ENCODE data around the gene MOCS3.

MOCS3 gene

GRCh38 chr20:50983321-50983720 is 24.7 kb downstream of the MOCS3 start:
- no peak for DNase-seq

- peak; percentile 83 for DNase-seq
Measured at GRCh38 chr20:50987493-50988210, 29.0 kb downstream of the MOCS3 start.

GRCh38 chr20:50991076-50991475 is 32.5 kb downstream of the MOCS3 start:
- no peak for DNase-seq

- DNase-seq: no peak
Measured at GRCh38 chr20:50992336-50992732, 33.7 kb downstream of the MOCS3 start.

- peak; percentile 5 for DNase-seq
Measured at GRCh38 chr20:50992733-50993457, 34.3 kb downstream of the MOCS3 start.

GRCh38 chr20:50993876-50994275 is 35.3 kb downstream of the MOCS3 start:
- DNase-seq: no peak

GRCh38 chr20:50995506-50995905 is 36.9 kb downstream of the MOCS3 start:
- no peak for DNase-seq

- no peak for DNase-seq
Measured at GRCh38 chr20:50996901-50997865, 38.6 kb downstream of the MOCS3 start.

- no peak for DNase-seq
Measured at GRCh38 chr20:50999355-50999754, 40.7 kb downstream of the MOCS3 start.

- DNase-seq: no peak
Measured at GRCh38 chr20:51001430-51002265, 43.0 kb downstream of the MOCS3 start.

GRCh38 chr20:51002633-51003032 is 44.0 kb downstream of the MOCS3 start:
- DNase-seq: no peak

GRCh38 chr20:51003753-51004152 is 45.1 kb downstream of the MOCS3 start:
- no peak for DNase-seq

- no peak for DNase-seq
Measured at GRCh38 chr20:51004305-51004727, 45.7 kb downstream of the MOCS3 start.

- no peak for DNase-seq
Measured at GRCh38 chr20:51004781-51005180, 46.2 kb downstream of the MOCS3 start.

- no peak for DNase-seq
Measured at GRCh38 chr20:51005214-51005613, 46.6 kb downstream of the MOCS3 start.

GRCh38 chr20:51008718-51009117 is 50.1 kb downstream of the MOCS3 start:
- DNase-seq: no peak

GRCh38 chr20:51009303-51010042 is 50.9 kb downstream of the MOCS3 start:
- DNase-seq: no peak

- DNase-seq: no peak
Measured at GRCh38 chr20:51010043-51010365, 51.4 kb downstream of the MOCS3 start.

GRCh38 chr20:51010932-51011331 is 52.3 kb downstream of the MOCS3 start:
- no peak for DNase-seq

- no peak for DNase-seq
Measured at GRCh38 chr20:51011479-51011878, 52.9 kb downstream of the MOCS3 start.

- DNase-seq: no peak
Measured at GRCh38 chr20:51012357-51012756, 53.7 kb downstream of the MOCS3 start.
